ENCODE results near the gene PTGER3. TPM values are rescaled to one million over a fixed set of nuclear protein-coding genes. Genes with fewer than 3 reads are reported as not detected.
A peak's percentile ranks its signal among the peaks of the same experiment; 100 is the strongest.
"Not testable (repeated sequence)": the region's sequence is repeated elsewhere in the genome, so short reads cannot be mapped to it uniquely, and the experiment has no call there.

PTGER3 gene
- total and polyA plus RNA-seq, 2 experiments from 2014 or later, result 0.45 to 1.6 TPM

- Mint-ChIP-seq H3K4me3 (no peak overlapping the region), H3K27ac (0 out of 2 replicates have a peak overlapping the region, but pooled peaks have one; percentile 28), H3K36me3 (ENCODE audit: low read depth) (peaks cover 20% of the 10 kb centered on the region), H3K27me3 (ENCODE audit: insufficient read depth, low read depth, poor library complexity) (peaks cover 2% of the 10 kb centered on the region), H3K9me3 (peaks cover 27% of the 10 kb centered on the region), H3K4me1 (no peaks in the 10 kb centered on the region)
- Histone ChIP-seq H3K79me2 (replicated peaks; ENCODE audit: insufficient read depth) (no peaks in the 10 kb centered on the region), H2AFZ (no peak overlapping the region), H3K9me2 (ENCODE audit: insufficient read depth) (peaks cover 3% of the 10 kb centered on the region; the same call in 1 of the 2 replicates), H4K20me1 (replicated peaks; ENCODE audit: insufficient read depth) (no peaks in the 10 kb centered on the region), H3F3A (replicated peaks; ENCODE audit: low read depth) (no peaks in the 10 kb centered on the region), H3K36me3 (ENCODE audit: insufficient read depth) (no peaks in the 10 kb centered on the region), H3K27ac (ENCODE audit: low read depth) (no peak overlapping the region), H3K4me2 (no peak overlapping the region), H3K4me1 (ENCODE audit: insufficient read depth) (no peaks in the 10 kb centered on the region), H3K27me3 (ENCODE audit: insufficient read depth) (no peaks in the 10 kb centered on the region), H3K4me3 (no peak overlapping the region)
- DNase-seq (ENCODE audit: low spot score) (no peak), ATAC-seq (no peak)
- TF ChIP-seq CTCF (conservative IDR thresholded peaks at IDR 0.05; ENCODE audit: low read depth in 2 of 2) (no peak), STAT1 (IDR thresholded peaks at IDR 0.05; ENCODE audit: unreplicated experiment) (no peak), EZH2 (IDR thresholded peaks at IDR 0.05; ENCODE audit: low read depth, unreplicated experiment) (no peak), CREB1 (CRISPR knock-in tag; IDR thresholded peaks at IDR 0.05; ENCODE audit: low read depth) (no peak), POLR2AphosphoS5 (IDR thresholded peaks at IDR 0.05; ENCODE audit: low read depth) (no peak), ETS1 (IDR thresholded peaks at IDR 0.05) (no peak), REST (IDR thresholded peaks at IDR 0.05; ENCODE audit: unreplicated experiment) (no peak), ZNF331 (CRISPR knock-in tag; IDR thresholded peaks at IDR 0.05; ENCODE audit: low read depth) (no peak), ZNF114 (CRISPR knock-in tag; IDR thresholded peaks at IDR 0.05) (no peak)
These were observed 106.1 kb downstream of the PTGER3 start for GRCh38 chr1:70941563-70941962.

- H3K4me3 Mint-ChIP-seq; H3K36me3 ChIP-seq (ENCODE audit: insufficient read depth); H3K27me3 Mint-ChIP-seq (ENCODE audit: insufficient read depth, low read depth, poor library complexity); DNase-seq (ENCODE audit: low spot score); H3K27ac ChIP-seq (ENCODE audit: low read depth); H2AFZ ChIP-seq; H3K79me2 ChIP-seq (replicated peaks; ENCODE audit: insufficient read depth); H4K20me1 ChIP-seq (replicated peaks; ENCODE audit: insufficient read depth); H3K4me2 ChIP-seq; ATAC-seq; H3K27ac Mint-ChIP-seq; H3K4me3 ChIP-seq; H3K4me1 ChIP-seq (ENCODE audit: insufficient read depth); H3K27me3 ChIP-seq (ENCODE audit: insufficient read depth); H3K4me1 Mint-ChIP-seq; H3K9me2 ChIP-seq (ENCODE audit: insufficient read depth); H3F3A ChIP-seq (replicated peaks; ENCODE audit: low read depth): not testable (repeated sequence)
- H3K36me3 Mint-ChIP-seq (ENCODE audit: low read depth), result peaks cover 20% of the 10 kb centered on the region
- H3K9me3 Mint-ChIP-seq, result peaks cover 27% of the 10 kb centered on the region
These were observed 107.2 kb downstream of the PTGER3 start for GRCh38 chr1:70940398-70940797.

Measured in GM23338 (cell line).